PC-3 (cell line): ENCODE results near the gene HSPA5.

Source experiments
- CTCF ChIP-seq: fragments of 300-600 bp; sonication (generic); conservative IDR thresholded peaks from 2 replicates; pipeline ENCODE4 v1.5.1; 2017; ENCODE audit warnings: antibody characterized with exemption, low read depth, mild to moderate bottlenecking, low read length
- EZH2 ChIP-seq: fragments of 300-600 bp; sonication (generic); IDR thresholded peaks from one replicate; pipeline ENCODE4 v1.6.1; 2017; ENCODE audit warnings: antibody characterized with exemption, mild to moderate bottlenecking, low read length; ENCODE audit not compliant: unreplicated experiment

- TF ChIP-seq EZH2 (no peak), CTCF (no peak)
Measured at GRCh38 chr9:125272697-125273096, 31.6 kb upstream of the HSPA5 start.
